Fibroblast of the aortic adventitia (primary cell): ENCODE data around the gene SH3TC2. TPM values are rescaled to one million over a fixed set of nuclear protein-coding genes. Genes with fewer than 3 reads are reported as not detected.

ENCODE experiments used
- DNase-seq: peaks from one replicate; pipeline ENCODE4 v3.0.0-alpha.2; 2010; ENCODE audit warnings: low read depth
- H3K4me3 ChIP-seq: 2 replicates; pipeline ENCODE4 v1.5.1; 2011; ENCODE audit warnings: low read depth, mild to moderate bottlenecking, control low read depth, low read length, moderate library complexity
- CTCF ChIP-seq: IDR thresholded peaks from 2 replicates; pipeline ENCODE4 v1.5.1; 2011; ENCODE audit warnings: mild to moderate bottlenecking, low read length, control low read depth, inconsistent platforms; ENCODE audit not compliant: insufficient read depth
- total RNA-seq: library from RNA; depleted of rRNA; stranded (reverse); fragments of >200 nt; gene quantifications from 2 replicates; pipeline ENCODE4 v1.2.3, GENCODE V29; 2012; ENCODE audit warnings: low replicate concordance

SH3TC2 gene
- total RNA-seq, 1 donor = 4.1 TPM

- no peak for TF ChIP-seq CTCF
- no peak for DNase-seq
- no peak overlapping the region for H3K4me3 ChIP-seq
Measured at GRCh38 chr5:149043641-149044040, 19.2 kb downstream of the SH3TC2 start.

- DNase-seq = no peak
- no peak for TF ChIP-seq CTCF
- no peak overlapping the region for H3K4me3 ChIP-seq
Measured at GRCh38 chr5:149042865-149043264, 20.0 kb downstream of the SH3TC2 start.

- no peak for DNase-seq
- TF ChIP-seq CTCF = no peak
Measured at GRCh38 chr5:149041242-149041641, 21.6 kb downstream of the SH3TC2 start.

GRCh38 chr5:149040421-149040820, 22.4 kb downstream of the SH3TC2 start:
- no peak for TF ChIP-seq CTCF
- DNase-seq = peak; percentile 90
- no peak overlapping the region for H3K4me3 ChIP-seq

More at GRCh38 chr5:149041242-149041641, 21.6 kb downstream of the SH3TC2 start:
- H3K4me3 ChIP-seq = no peak overlapping the region

- peak; percentile 47 for DNase-seq
- TF ChIP-seq CTCF = no peak
- no peak overlapping the region for H3K4me3 ChIP-seq
Measured at GRCh38 chr5:149039506-149039905, 23.4 kb downstream of the SH3TC2 start.

GRCh38 chr5:149038336-149039080, 24.4 kb downstream of the SH3TC2 start:
- H3K4me3 ChIP-seq = no peak overlapping the region
- DNase-seq = peak; percentile 57

More at GRCh38 chr5:149038336-149039080, 24.4 kb downstream of the SH3TC2 start:
- TF ChIP-seq CTCF = no peak
